Stimulated activated CD4-positive, alpha-beta T cell treated with anti-CD3 and anti-CD28 coated beads, TNF-alpha, amount 100 ng/mL, for 48 hours (primary cell): ENCODE results near the gene LINC01488.

Source experiments
- DNase-seq, 3 donors: peaks; one replicate each; pipeline ENCODE4 v3.0.0-alpha.2; 2020; ENCODE audit warnings: low read depth in 3 of 3

LINC01488 gene

DNA sequence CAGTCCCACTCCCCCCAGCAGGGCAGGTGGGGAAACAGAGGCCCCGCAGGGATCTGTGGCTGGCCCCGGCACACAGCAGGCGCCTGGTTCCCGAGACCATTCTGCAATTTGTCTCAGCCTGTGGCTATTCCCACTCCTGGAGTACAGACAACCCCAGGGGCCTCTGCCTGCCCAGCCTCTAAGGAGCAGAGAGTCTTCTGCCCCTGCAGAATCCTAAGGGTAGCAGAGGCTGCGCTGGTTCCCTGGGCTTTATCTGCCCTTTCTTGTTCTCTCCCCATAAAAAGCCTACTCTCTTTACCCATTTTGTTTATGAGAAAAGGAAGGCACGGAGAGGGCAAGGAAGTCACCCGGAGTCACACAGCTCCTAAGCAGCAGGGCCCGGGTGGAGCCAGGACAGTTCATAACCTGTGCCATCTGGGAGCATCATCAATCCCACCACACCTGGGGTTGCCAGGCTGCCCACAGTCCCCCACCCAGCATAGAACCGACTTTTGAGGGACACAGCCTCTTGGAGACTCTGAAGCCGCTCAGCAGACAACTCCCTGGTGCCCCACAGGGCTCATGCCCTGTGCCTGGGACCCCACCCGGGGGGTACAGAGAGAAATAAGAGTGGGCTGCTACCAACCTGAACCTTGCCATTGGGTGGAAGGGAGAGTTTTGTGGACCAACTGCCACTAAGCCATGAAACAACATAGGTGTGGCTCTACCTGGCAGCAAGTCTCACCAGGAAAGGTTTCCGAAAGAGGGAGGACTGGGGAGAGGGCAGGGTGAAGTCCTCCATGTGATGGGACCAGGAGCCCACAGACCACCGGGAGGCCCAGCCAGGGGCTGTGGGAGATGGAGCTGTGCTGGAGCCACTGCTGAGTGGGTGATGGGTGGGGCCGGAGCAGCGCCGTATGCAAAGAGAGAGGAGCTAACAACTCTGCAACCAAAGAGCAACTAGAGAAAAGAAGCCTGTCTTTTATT, 17.2 kb upstream of the LINC01488 start:
- no peak for DNase-seq

DNA sequence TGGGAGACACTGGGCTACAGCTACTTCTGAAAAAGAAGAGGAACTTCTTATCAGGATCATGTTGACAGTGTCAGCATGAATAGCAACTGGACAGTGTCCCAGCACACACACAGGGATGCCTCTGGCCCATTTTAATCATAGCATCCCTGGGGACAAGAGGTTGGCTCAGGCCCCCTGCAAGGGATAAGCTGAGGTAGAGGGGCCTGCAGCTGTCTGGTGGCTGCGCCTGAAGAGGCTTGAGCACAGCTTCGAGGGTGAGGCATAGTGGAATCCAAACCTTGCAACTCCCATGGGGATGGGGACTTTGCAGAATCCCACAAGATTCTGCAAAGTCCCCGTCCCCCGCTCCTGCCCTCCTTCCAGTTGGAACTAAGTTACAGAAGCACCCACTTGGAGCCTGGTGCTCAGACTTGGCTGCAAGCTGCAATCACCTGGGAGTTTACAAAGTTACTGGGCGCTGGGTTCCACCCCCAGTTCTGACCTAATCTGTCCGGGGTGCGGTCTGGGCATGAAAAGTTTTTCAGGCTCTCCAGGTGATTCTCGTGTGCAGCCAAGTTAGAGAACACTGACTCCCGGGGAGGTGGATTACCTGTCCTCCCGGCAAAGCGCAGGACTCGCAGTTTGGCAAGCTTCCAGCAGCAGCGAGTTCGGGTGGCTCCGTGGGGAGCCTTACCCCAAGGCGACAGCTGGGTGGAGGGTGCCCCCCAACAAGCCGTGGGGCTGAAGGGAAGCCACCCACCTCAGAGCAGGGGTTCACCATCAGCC, 16.0 kb upstream of the LINC01488 start:
- no peak for DNase-seq

DNA sequence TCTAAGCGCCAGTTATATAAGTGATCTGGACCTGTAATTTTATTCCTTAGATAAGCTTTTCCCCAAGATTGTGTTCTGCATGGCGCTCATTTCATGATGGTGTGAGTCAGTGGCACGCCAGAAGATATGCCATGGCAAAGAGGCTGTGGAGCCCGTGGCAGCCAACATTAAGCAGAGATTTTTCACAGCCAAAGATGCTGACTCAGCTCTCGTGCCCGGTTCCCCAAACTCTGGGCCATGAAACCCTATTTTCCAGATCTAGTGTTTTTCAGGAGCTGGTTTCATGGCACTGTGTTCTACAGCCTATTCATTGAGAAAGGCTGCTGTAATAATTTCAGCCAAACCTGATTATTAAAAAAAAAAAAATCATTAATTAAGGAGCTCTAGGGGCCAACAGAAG, 15.4 kb upstream of the LINC01488 start:
- DNase-seq = no peak

DNA sequence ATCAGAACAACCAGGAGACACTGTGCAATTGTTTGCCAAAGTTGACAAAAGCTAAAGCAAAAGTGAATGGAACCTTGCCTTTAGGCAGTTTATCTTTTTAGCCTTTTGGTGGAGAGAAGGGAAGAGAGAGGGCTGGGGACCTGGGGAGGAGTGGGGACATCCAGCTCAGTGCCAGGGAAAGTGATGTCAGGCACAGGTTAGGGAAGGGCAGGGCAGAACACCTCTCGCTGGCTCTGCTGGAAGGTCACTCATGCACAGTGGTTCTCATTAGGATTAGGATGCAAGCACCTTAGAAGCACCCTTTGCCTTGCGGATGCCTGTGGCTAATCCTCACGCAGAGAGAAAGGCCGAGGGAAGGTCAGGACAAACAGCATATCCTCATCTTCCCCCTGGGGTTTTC, 14.3 kb upstream of the LINC01488 start:
- DNase-seq = no peak

DNA sequence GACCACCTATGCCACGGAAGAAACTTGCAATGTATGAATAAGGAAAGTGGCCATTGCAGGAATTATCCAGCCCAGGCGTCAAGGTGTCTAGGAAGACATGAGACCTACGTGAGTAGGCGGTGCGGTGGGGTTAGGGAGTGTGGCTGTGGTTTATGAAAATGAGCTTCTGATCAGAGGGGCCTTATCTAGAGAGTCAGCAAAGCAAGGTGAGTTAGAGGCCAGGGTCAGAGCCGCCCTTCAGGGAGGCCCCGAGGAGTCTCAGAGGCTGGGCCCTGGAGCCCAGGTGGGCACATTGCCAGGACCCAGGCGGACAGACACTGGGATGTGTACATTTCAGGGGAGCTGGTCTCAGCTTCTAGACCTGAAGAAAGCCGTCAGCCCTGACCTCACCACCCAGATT, 13.8 kb upstream of the LINC01488 start:
- DNase-seq = no peak

DNA sequence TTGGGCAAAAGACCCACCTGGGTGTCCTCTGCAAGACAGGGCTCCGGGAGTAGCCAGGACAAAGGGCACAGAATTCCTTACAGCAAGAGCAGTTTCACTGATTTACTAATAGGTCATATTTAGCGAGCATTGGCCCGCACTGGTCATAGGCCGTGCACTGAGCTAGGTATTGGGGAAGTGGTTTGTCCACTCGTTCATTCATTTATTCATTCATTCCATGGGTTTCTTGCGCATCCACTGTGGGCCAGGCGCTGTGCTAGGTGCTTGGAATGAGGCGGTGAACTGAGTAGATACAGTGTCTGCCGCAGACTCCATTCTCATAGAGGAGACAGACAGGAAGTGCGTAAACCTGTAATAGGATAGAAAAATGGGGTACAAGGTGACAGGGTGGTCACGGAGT, 13.2 kb upstream of the LINC01488 start:
- no peak for DNase-seq

DNA sequence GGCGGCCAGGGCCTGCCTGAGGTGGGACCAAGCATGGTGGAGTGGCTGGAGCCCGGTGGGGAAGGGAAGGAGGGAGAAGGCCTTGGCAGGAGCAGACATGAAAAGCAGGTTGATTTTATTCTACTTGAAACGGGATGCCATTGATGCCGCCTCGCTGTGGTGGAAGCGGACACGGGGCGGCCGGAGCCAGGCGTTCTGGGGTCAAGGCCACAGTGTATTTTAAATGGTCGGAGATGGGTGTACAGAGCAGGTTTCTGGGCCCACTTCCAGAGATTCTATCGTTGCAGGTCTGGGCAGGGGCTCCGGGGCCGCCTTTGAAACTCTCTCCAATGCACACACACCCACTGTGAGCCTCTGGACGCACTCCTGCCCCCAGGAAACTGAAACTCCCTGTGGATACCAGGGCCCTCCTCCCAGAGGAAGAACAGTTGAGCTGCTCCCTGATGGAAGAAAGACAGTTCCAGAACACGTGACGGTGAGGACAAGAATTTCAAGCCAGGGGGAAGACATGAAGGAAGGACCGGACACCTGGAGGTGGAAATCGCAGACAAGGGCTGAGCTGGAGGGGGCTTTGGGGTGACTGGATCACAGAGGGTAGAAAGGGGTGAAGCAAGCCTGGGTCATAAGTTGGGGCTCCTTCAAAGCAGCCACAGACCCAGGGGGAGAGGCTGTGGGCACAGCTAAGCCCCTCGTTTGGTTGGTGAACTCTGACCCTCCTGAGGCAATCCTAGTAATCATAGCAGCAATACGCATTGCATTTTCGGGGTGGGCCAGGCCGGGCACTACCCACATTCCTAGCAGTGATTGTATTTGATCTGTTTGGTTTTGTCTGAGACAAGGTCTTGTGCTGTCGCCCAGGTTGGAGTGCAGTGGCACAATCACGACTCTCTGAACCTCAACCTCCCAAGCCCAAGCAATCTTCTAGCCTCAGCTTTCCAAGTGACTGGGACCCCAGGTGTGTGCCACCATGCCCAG, 12.3 kb upstream of the LINC01488 start:
- no peak for DNase-seq

DNA sequence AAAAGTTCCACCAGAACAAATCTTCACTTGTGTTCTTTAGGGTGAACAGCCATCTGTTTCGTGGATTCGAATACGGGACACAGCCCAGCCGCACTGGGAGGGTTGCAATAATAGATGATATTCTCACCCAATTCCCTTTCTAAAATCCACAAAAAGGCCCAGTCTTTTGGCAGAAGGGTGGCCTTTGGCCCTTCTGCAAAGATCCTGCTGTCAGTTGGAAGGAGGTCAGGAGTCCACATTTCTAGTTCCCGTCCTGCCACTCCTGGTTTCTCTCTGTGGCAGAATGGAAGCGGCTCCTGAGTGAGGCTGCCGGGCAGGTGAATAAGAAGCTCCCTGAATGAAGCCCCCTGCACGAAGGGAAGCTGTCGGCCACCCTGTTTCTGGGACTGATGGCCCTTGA, 11.2 kb upstream of the LINC01488 start:
- no peak for DNase-seq

DNA sequence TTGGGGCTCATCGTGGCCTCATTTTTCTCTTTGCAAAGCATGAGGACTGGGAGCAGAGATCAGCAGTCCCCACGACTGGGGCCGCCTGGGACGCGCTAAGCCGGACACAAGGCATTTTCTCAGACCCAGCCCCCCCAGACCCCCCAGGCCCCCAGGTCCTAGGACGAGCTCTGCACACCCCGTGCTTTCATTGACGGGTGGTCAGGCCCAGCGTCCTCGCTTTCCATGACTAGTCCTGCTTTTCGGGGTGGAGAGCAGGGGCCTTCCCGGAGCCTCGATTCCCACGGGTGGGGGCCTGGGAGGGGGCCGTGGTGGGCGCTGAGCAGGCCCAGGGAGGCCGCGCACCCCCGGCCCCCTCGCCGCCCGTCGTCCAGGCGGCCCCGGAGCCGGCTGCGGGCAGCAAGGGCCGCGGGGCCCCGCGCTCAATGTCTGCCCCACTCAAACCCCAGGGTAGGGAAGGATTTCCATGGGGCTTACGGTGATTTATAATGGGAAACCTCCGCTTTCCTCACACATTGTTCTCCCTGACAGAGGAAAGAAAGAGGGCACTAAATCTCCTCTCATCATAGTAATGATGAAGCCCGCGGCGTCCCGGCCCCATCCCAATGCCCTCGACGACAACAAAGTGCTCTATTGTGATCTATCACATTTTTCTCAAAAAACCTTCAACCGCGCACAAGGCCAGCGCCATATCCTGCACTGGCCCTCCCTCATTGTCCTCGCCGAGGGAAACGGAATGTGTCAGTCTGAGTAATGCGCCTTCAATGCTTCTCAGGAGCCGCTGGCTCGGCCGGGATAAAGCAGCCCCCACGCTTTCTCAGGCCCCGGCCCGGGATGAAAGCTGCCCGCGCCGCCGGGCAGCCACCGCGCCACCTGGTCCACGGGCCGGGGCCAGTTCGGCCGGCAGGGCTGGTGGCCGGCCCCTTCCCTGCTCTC, 10.4 kb upstream of the LINC01488 start:
- DNase-seq = no peak

DNA sequence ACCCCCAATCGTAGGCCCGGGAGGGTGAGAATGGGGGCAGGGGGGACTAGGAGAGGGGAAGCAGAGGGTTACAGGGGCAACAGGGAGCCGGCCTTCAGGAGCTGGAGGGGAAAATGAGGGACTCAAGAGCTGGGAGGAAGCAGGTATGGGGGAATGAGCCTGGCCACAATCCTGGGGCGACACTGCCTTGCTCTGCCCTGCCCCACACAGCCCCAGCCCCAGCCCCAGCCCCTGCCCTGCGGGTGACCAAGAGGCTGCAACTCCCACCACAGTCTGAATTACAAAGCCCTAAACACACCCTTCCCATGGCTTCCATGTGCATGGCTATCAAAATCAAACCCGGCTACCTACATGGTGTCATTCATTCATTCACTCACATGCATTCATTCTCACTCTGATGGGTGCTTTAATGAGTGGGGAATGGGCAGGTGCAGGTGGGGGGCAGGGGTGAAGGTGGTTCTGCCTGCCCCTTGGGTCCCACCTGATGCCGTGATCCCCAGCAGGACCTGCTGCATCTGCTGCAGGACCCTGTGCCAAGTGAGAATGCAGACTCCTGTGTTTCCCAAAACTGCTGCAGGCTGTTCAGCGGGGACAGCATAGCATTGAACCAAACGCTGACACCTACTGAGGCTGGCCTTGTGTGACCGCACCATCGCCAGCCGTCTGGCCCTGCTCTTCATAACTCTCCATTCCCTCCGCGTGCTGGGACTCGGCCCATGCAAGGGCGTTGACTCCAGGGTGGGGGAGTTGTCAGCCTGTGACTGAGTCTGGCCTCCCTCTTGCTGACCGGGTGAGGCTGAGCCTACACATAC, 9.5 kb upstream of the LINC01488 start:
- no peak for DNase-seq

DNA sequence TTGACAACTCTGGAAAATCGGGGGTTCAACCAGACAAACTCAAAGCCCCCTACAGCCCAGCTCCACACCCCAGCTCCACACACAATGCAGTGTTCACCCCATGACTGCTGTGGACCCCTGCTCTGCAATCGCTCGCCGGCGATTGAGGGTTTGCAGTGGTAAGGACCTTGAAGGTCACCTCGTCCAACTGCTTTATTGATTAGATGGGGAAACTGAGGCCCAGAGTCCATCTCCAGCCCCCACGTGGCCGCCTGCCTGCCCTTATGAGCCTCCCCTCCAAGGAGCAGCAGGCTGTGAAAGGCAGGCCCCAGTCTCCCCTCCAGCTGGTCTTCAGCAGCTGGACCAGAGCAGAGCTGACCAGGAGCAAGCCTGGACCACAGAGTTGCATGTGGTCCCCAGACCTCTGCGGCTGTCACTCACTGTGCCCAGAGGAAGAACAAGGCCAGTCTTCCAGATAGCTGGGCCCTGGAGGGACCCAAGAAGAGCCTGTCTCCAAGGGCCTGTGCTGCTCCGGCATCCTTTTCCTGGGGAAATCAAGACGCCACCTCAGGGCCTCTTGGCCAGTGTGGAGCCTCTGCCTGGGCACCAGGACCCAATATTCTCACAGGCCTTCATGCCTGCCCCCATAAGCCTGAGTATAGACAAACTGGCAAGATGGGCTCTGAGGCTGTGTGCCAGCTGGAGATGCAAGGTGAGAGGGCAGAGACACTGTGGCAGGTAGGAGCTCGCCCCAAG, 8.8 kb upstream of the LINC01488 start:
- DNase-seq = no peak

DNA sequence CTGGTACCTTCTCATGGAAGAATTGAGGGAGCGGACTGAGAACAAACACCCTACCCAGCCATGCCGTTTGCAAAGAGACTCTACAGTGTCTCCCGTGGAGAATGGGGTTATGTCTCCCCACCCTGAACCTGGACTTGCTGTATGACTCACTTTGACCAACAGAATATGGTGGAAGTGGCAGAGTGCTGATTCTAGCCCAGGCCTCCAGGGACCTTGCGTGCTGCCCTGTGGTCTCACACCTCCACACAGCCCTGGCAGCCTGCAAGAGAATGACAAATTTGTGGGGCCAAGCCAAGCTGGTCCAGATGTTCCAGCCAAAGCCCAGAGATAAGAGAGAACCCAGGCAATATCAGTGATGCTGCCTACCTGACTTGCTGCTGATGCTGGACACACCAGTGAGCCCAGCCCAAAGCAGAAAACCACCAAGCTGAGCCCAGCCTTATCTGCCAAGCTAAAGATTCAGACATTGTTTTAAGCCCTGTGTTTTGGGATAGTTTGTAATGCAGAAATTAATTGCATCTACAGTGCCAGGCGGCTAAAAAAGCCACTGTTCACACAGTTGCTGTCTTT, 8.1 kb upstream of the LINC01488 start:
- DNase-seq = no peak

DNA sequence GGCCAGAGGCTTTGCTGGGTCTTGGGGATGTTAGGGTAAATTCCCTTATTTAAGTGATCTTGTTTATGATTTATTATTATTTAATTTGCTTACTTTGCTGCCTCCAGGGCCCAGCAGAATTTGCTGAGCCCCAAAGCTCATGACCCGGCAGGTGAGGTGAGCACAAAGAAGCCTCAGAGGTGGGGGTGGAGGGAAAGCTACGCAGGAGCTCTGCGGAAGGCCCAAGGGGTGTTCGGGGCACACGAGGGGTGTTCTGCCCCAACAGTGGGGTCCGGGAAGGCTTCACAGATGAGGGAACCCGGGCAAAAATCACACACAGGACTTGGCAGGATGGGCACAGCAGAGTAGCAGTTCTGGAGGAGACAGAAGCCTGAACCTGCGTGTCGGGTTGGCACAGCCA, 6.7 kb upstream of the LINC01488 start:
- DNase-seq = no peak

DNA sequence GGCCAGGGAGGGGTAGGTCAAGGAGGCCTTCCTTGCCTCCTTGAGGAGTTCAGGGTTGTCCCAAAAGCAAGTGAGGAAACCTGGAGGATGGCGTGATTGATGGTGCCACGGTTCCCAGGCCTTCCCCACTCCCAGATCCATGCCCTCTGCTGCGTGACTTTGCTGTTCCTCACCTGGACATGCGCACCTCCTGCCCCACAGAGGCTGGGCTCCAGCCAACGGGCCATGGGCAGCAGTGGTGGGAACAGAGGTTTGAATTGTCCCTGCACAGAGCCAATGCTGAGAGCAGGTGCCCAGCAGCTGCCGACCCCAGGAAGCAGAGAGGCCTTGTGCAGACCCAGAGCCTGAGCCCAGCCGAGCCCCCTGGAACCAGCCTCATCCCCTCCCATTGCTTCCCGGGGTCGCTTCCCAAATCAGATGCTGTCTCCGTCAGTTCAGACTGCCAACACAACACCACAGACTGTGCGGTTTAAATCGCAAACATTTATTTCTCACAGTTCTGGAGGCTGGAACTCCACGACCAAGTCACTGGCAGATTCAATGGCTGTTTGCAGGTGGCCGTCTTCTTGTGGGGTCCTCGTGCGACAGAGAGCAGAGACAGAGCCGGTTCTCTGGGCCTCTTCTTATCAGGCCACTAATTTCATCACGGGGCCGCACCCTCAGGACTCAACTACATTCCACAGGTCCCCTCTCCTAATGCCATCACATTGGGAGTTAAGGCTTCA, 6.2 kb upstream of the LINC01488 start:
- DNase-seq = no peak

DNA sequence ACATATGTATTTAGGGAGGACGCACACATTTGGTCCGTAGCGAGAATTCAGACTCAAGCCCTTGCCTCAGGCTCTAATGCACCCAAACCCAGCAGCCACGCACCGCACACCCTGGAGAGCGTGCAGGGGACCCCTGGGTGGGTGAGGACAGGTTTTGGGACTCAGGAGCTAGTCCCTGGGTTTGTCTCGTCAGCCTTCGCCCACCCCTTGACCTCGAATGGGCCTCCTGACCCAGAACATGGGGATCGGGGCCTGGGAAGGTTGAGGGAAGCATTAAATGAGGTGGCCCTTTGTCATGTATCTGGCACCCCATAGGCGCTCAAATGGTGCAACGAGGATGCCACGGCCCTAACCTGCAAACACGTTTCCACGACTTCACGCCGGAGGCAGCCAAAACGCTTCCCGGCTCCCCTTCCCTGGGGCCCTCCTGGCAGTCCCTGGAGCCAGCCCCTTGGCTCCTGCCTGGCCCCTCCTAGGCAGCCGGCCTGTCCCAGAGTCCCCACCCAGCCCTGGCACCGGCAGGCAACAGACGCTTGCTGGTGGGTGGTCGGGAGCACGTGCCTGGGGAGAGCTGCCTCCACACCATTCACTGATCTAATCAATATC, 5.5 kb upstream of the LINC01488 start:
- no peak for DNase-seq

DNA sequence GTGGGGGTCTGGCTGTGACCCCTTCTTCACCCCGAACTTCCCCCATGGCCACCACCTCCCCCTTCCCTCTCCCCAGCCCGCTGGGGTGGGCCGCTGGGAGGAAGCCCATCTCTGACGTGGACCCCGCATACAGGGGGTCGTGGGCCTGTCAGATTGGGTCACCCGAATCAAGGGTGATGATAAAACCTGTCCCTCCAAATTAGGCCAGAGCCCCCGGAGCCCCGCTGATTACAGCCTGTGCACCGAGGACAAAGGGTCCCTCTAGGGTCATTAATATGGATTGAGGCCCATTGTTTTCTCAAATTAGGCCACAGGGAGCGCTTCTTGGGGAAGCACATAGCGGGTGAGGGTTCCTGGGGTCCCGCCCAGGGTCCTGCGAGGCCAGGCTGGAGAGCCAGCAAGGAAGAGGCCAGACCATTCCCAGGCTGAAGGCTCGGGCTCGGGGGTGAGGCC, 4.9 kb upstream of the LINC01488 start:
- DNase-seq = no peak

DNA sequence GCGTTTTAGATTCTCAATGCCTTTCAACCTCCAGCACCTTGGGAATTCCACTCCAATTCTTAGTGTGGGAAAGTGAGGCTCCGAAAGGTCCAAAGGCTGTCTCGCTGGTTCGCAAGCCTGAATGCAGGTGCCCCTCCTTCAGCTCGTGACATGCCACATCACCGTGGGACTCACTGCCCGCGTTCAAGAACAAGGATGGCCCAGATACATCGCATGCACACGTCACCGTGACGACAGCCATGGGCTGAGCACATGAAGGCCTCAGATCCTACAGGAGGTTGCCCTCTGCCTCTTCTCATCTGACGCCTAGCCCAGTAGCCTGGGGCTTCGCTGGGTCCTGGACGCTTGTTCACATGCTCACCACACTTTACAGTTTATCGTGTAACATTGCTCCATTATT, 4.4 kb upstream of the LINC01488 start:
- DNase-seq = no peak
